GM18505 (cell line): ENCODE data around the gene PFN4.

Experiments used
- ATAC-seq: cut with Tn5 transposase; IDR thresholded peaks from one replicate; pipeline ENCODE4 v1.9.1; 2021; ENCODE audit not compliant: unreplicated experiment
- POLR2A ChIP-seq: IDR thresholded peaks from 4 replicates; pipeline ENCODE4 v1.6.1; 2011; ENCODE audit warnings: borderline replicate concordance; ENCODE audit not compliant: insufficient read depth, insufficient read length; ENCODE audit errors: extremely low read depth

The PFN4 gene

GRCh38 chr2:24082787-24083566 lies 40.2 kb downstream of the PFN4 start:
- no peak for ATAC-seq
- no peak for TF ChIP-seq POLR2A

- no peak for ATAC-seq
- TF ChIP-seq POLR2A, result no peak
Measured at GRCh38 chr2:24080701-24081100, 42.4 kb downstream of the PFN4 start.

GRCh38 chr2:24077879-24078278 lies 45.3 kb downstream of the PFN4 start:
- ATAC-seq, result no peak
- TF ChIP-seq POLR2A, result no peak

GRCh38 chr2:24077535-24077877 lies 45.6 kb downstream of the PFN4 start:
- no peak for ATAC-seq
- no peak for TF ChIP-seq POLR2A

GRCh38 chr2:24076849-24077534 lies 46.1 kb downstream of the PFN4 start:
- no peak for ATAC-seq
- no peak for TF ChIP-seq POLR2A

- peak; percentile 95 for TF ChIP-seq POLR2A
- ATAC-seq, result peak; percentile 87
Measured at GRCh38 chr2:24075915-24076848, 47.0 kb downstream of the PFN4 start, which contains the start of gene SF3B6. SF3B6 (minus strand) TSS chr2:24076326; CDS start chr2:24076229, 97 bp downstream.

- no peak for TF ChIP-seq POLR2A
- ATAC-seq, result no peak
Measured at GRCh38 chr2:24075259-24075658, 47.9 kb downstream of the PFN4 start.

GRCh38 chr2:24073816-24074215 lies 49.3 kb downstream of the PFN4 start:
- no peak for ATAC-seq
- no peak for TF ChIP-seq POLR2A

GRCh38 chr2:24072259-24072658 lies 50.9 kb downstream of the PFN4 start:
- TF ChIP-seq POLR2A, result no peak
- ATAC-seq, result no peak

GRCh38 chr2:24065341-24065740 lies 57.8 kb downstream of the PFN4 start:
- ATAC-seq, result no peak
- no peak for TF ChIP-seq POLR2A
